HepG2 (cell line): ENCODE data around the gene C1QBP. TPM values are rescaled to one million over a fixed set of nuclear protein-coding genes. Genes with fewer than 3 reads are reported as not detected.
A peak's percentile ranks its signal among the peaks of the same experiment; 100 is the strongest.

Source experiments
- ATAC-seq: fragments of 200-7000 bp; cut with Tn5 transposase; 3 replicates; pipeline ENCODE4 v1.9.1; 2020; ENCODE audit warnings: mild to moderate bottlenecking, moderate library complexity
- BruUV-seq: library from RNA; stranded (reverse); fragments of 400-500 nt; replicated peaks from 2 replicates; lab custom pipeline; 2021; lab: Mats Ljungman, UMichigan
- CTCF ChIA-PET: fragments of 300-600 bp; formaldehyde crosslinking; extraction: SDS; loops from one replicate; lab custom pipeline; 2021; ENCODE audit warnings: low total read pairs, inconsistent platforms, low intra/inter-chr PET ratio; lab: Yijun Ruan, JAX
- POLR2A ChIA-PET: fragments of 350-600 bp; sonication (Branson Sonifier 250); formaldehyde crosslinking; loops from one replicate; lab custom pipeline; 2020; ENCODE audit warnings: antibody characterized with exemption, inconsistent platforms; lab: Yijun Ruan, JAX
- DNase-seq: peaks from one replicate; pipeline ENCODE4 v3.0.0-alpha.2; 2015; ENCODE audit warnings: low spot score
- FAIRE-seq: peaks from 3 replicates; lab custom pipeline; 2011; peaks lifted over from hg19 to GRCh38; lab: Jason Lieb, UNC
- H2AFZ ChIP-seq: one replicate; pipeline ENCODE4 v1.6.1; 2011; ENCODE audit warnings: low read length, inconsistent platforms
- H3K27ac ChIP-seq: fragments of 300-600 bp; 3 replicates; pipeline ENCODE4 v1.8.0; 2011; ENCODE audit warnings: mixed run types, mild to moderate bottlenecking, mixed read lengths, low read length, inconsistent platforms; ENCODE audit not compliant: insufficient read depth; ENCODE audit errors: extremely low read length
- H3K27me3 ChIP-seq, 2 experiments: fragments of 200-600 bp in 1 of 2; 2 replicates in 1 of 2; 3 replicates in 1 of 2; pipeline versions ENCODE4 v1.6.0 to v1.8.0; 2011; ENCODE audit warnings: low read length in 2 of 2, mild to moderate bottlenecking in 2 of 2, moderate library complexity in 2 of 2, inconsistent platforms in 1 of 2; ENCODE audit not compliant: insufficient read depth in 2 of 2, control insufficient read depth in 1 of 2
- H3K36me3 ChIP-seq, 2 experiments: fragments of 200-600 bp in 1 of 2; replicated peaks in 1 of 2; 2 replicates in 1 of 2; 3 replicates in 1 of 2; pipeline versions ENCODE4 v1.5.1 to v1.8.0; 2011; ENCODE audit warnings: low read length in 2 of 2, inconsistent platforms in 1 of 2; ENCODE audit not compliant: insufficient read depth in 2 of 2, control insufficient read depth in 1 of 2
- H3K4me1 ChIP-seq: 2 replicates; pipeline ENCODE4 v1.5.1; 2012; ENCODE audit warnings: low read length, inconsistent platforms; ENCODE audit not compliant: insufficient read depth
- H3K4me2 ChIP-seq: 2 replicates; pipeline ENCODE4 v1.6.0; 2011; ENCODE audit warnings: low read depth, low read length, inconsistent platforms
- H3K4me3 ChIP-seq, 3 experiments: fragments of 200-600 bp in 1 of 3; sonication (generic), shearing (Covaris generic) in 1 of 3; replicated peaks in 1 of 3; 2 replicates each; pipeline ENCODE4 v1.5.1; 2011 to 2016; ENCODE audit warnings: low read length in 3 of 3, inconsistent platforms in 2 of 3, low read depth in 2 of 3, mild to moderate bottlenecking in 2 of 3, control low read depth in 1 of 3, mixed read lengths in 1 of 3; ENCODE audit not compliant: insufficient read depth in 1 of 3
- H3K79me2 ChIP-seq: one replicate; pipeline ENCODE4 v1.6.1; 2011; ENCODE audit warnings: low read length, inconsistent platforms; ENCODE audit not compliant: insufficient read depth
- H3K9ac ChIP-seq: 2 replicates; pipeline ENCODE4 v1.6.0; 2011; ENCODE audit warnings: mild to moderate bottlenecking, low read depth, low read length, inconsistent platforms; ENCODE audit not compliant: insufficient read depth
- H3K9me3 ChIP-seq: 2 replicates; pipeline ENCODE4 v1.5.1; 2012; ENCODE audit warnings: mild to moderate bottlenecking, low read length
- H4K20me1 ChIP-seq: 2 replicates; pipeline ENCODE4 v1.6.0; 2011; ENCODE audit warnings: inconsistent platforms, mild to moderate bottlenecking, low read length, moderate library complexity; ENCODE audit not compliant: insufficient read depth
- HNRNPK ChIP-seq: fragments of 200-400 bp; formaldehyde crosslinking; IDR thresholded peaks from 2 replicates; pipeline ENCODE4 v1.6.1; 2018; ENCODE audit warnings: low read length, low read depth, moderate library complexity, mild to moderate bottlenecking; ENCODE audit not compliant: poor library complexity, severe bottlenecking
- RBFOX2 ChIP-seq: fragments of 200-400 bp; formaldehyde crosslinking; IDR thresholded peaks from 2 replicates; pipeline ENCODE4 v1.6.1; 2017; ENCODE audit warnings: low read depth, mild to moderate bottlenecking, low read length
- RFXANK ChIP-seq: IDR thresholded peaks from 2 replicates; pipeline ENCODE4 v1.6.1; 2016
- ZFP1 ChIP-seq: IDR thresholded peaks from 2 replicates; pipeline ENCODE4 v1.6.1; 2016
- ZMAT5 ChIP-seq: sonication (generic); formaldehyde crosslinking; IDR thresholded peaks from 2 replicates; pipeline ENCODE4 v1.5.0; 2020; ENCODE audit warnings: mild to moderate bottlenecking, low read depth, missing genetic modification reagents, borderline replicate concordance
- ZNF354B ChIP-seq: sonication (generic); formaldehyde crosslinking; IDR thresholded peaks from 2 replicates; pipeline ENCODE4 v1.8.0; 2022; ENCODE audit warnings: mild to moderate bottlenecking, missing genetic modification reagents
- ZNF616 ChIP-seq: sonication (generic); formaldehyde crosslinking; IDR thresholded peaks from 2 replicates; pipeline ENCODE4 v1.5.0; 2020; ENCODE audit warnings: low read depth, mild to moderate bottlenecking, missing genetic modification reagents
- ZNF709 ChIP-seq: sonication (generic); formaldehyde crosslinking; IDR thresholded peaks from 2 replicates; pipeline ENCODE4 v1.5.0; 2020; ENCODE audit warnings: mild to moderate bottlenecking, missing genetic modification reagents
- WGBS: methylation state at CpG from one replicate; pipeline ENCODE4 v1.1.6; 2017; ENCODE audit warnings: low lambda C conversion rate; 5-methylcytosine and 5-hydroxymethylcytosine counted together
- in situ Hi-C: cut with HindIII; loops from 2 replicates; pipeline ENCODE4 v1.10.0; 2017; ENCODE audit warnings: low pct_unique_long_range_greater_than_20kb; ENCODE audit not compliant: extremely low pct_ligation_motif_present
- intact Hi-C: fragments of 100-400 bp; cut with micrococcal nuclease; formaldehyde crosslinking; loops from one replicate; pipeline ENCODE4 v1.10.0; 2022; ENCODE audit not compliant: unreplicated experiment
- polyA plus RNA-seq, 8 experiments: library from polyadenylated mRNA; depleted of rRNA in 3 of 8; stranded (reverse) in 7 of 8; unstranded in 1 of 8; fragments of >200 nt; fragmentation: Illumina TruSeq in 4 of 8; extraction: Trizol in 4 of 8; gene quantifications; 2 replicates each; pipeline versions ENCODE4 v1.2.1 to v1.2.3, GENCODE V29; 2011 to 2016; ENCODE audit warnings: low read depth in 4 of 8, missing spikeins in 1 of 8, mixed read lengths in 1 of 8; ENCODE audit not compliant: insufficient read depth in 1 of 8
- total RNA-seq, 5 experiments: library from RNA; depleted of rRNA; stranded (reverse); fragments of >200 nt; fragmentation: Illumina TruSeq; extraction: Trizol; gene quantifications; 2 replicates each; pipeline ENCODE4 v1.2.3, GENCODE V29; 2016; ENCODE audit warnings: low read depth in 1 of 5
- TF ChIP-seq, protein P1 (sequence below): fragments of 450-650 bp; IDR thresholded peaks from 2 replicates; pipeline ENCODE4 v1.6.1; 2017; ENCODE audit warnings: mild to moderate bottlenecking

The C1QBP gene
- total and polyA plus RNA-seq, 2 of the 13 experiments (the other 11 are each of a cell fraction or from before 2014, with no cell fraction given): 219 to 680 TPM

- no peak for DNase-seq
- peaks cover 40% of the 10 kb centered on the region for H3K79me2 ChIP-seq
- TF ChIP-seq ZNF709 (CRISPR knock-in tag) (no peak), RFXANK (CRISPR knock-in tag) (no peak)
- no TSS peak for BruUV-seq
- H2AFZ ChIP-seq: peak overlapping the region; percentile 84
- POLR2A ChIA-PET: interaction anchor here (0.9 to 1.7 kb wide), 10 partner anchors 10 to 61 kb away, joined by 3 to 21 read pairs (median 5); partner anchors contain the start of genes DHX33, NUP88 and RPAIN
- H3K9ac ChIP-seq: peak overlapping the region; percentile 94
- H3K27me3 ChIP-seq: no peaks in the 10 kb centered on the region; a peak in 1 of 5 replicates
- peaks cover 18 to 39% of the 10 kb centered on the region in 2 experiments for H3K36me3 ChIP-seq
- H4K20me1 ChIP-seq: 0 out of 2 replicates have a peak, but pooled peaks cover 3% of the 10 kb centered on the region
- peak; percentile 12; the same call in 2 of the 3 replicates for ATAC-seq
- peak overlapping the region; percentile 84 for H3K27ac ChIP-seq
- WGBS: 55% methylated on average over 1 of the region's 1 CpG
- H3K4me1 ChIP-seq: peaks cover 29% of the 10 kb centered on the region
- intact Hi-C loops (loop anchor here (2.0 kb wide), 1 partner anchor 25 kb away; no protein-coding TSS in a partner anchor), in situ Hi-C loops (no loop called here)
- H3K9me3 ChIP-seq: no peaks in the 10 kb centered on the region
- CTCF ChIA-PET: interaction anchor here (1.2 to 1.8 kb wide), 3 partner anchors 25 to 190 kb away, joined by 3 to 8 read pairs (median 8); no protein-coding TSS in a partner anchor
- peak overlapping the region; percentile 70 for H3K4me2 ChIP-seq
- H3K4me3 ChIP-seq: peak overlapping the region; percentile 5 to 84 (median 34); a peak in 4 of 6 replicates
- FAIRE-seq: no peak
Measured at GRCh38 chr17:5439446-5439764, 450 bp upstream of the C1QBP start.

DNA sequence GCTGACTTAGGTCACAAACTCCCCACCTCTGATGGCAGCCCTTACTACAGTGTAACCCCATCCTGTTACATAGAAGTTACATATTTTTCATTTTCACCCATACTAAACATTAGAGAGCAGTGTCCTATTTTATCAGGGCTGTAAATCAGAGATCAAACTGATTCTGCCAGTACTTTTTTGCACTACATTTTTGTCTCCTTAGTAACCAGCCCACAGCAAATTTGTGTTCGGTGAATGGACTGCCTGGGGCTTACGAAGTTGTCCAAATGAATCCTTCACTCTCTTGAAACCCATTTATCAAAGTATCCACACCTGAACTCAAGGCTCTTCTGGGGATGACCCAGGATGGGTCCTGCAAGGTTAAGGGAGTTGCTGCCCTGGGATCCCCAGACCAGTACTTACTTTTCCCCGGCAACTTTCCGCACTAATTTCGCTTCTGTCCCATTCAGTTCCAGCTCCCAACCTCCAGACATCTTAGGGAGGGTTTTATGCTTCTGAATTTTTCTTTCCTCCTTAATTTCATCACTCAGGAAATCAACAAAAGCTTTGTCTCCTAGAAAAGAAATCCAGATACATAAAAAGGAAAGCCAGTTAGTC is 1.1 kb downstream of the C1QBP start:
- POLR2A ChIA-PET: interaction anchor here (1.7 kb wide), 1 partner anchor 27 kb away, joined by 15 read pairs; no protein-coding TSS in a partner anchor
- WGBS: 12% methylated on average over 5 of the region's 5 CpGs
- H3K9me3 ChIP-seq: no peaks in the 10 kb centered on the region
- peaks cover 3% of the 10 kb centered on the region; the same call in 1 of the 2 replicates for H4K20me1 ChIP-seq
- no peak for FAIRE-seq
- DNase-seq: no peak
- ATAC-seq: no peak
- CTCF ChIA-PET: interaction anchor here (1.2 kb wide), 1 partner anchor 18 kb away, joined by 3 read pairs; the partner anchor contains the start of gene NUP88
- H3K36me3 ChIP-seq: peaks cover 22 to 40% of the 10 kb centered on the region in 2 experiments
- no TSS peak for BruUV-seq
- peak overlapping the region; percentile 84 for H3K27ac ChIP-seq
- H3K27me3 ChIP-seq: no peaks in the 10 kb centered on the region; a peak in 1 of 5 replicates
- TF ChIP-seq ZNF616 (no peak), ZNF354B (no peak), ZFP1 (CRISPR knock-in tag) (no peak), RBFOX2 (peak; percentile 59), ZMAT5 (CRISPR knock-in tag) (no peak), HNRNPK (no peak)
- TF ChIP-seq, protein P1, sequence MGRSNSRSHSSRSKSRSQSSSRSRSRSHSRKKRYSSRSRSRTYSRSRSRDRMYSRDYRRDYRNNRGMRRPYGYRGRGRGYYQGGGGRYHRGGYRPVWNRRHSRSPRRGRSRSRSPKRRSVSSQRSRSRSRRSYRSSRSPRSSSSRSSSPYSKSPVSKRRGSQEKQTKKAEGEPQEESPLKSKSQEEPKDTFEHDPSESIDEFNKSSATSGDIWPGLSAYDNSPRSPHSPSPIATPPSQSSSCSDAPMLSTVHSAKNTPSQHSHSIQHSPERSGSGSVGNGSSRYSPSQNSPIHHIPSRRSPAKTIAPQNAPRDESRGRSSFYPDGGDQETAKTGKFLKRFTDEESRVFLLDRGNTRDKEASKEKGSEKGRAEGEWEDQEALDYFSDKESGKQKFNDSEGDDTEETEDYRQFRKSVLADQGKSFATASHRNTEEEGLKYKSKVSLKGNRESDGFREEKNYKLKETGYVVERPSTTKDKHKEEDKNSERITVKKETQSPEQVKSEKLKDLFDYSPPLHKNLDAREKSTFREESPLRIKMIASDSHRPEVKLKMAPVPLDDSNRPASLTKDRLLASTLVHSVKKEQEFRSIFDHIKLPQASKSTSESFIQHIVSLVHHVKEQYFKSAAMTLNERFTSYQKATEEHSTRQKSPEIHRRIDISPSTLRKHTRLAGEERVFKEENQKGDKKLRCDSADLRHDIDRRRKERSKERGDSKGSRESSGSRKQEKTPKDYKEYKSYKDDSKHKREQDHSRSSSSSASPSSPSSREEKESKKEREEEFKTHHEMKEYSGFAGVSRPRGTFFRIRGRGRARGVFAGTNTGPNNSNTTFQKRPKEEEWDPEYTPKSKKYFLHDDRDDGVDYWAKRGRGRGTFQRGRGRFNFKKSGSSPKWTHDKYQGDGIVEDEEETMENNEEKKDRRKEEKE: no peak
- in situ Hi-C loops: no loop called here
- peak overlapping the region; percentile 74 to 90 (median 84) for H3K4me3 ChIP-seq
- H3K4me1 ChIP-seq: peaks cover 29% of the 10 kb centered on the region
- H2AFZ ChIP-seq: no peak overlapping the region
- H3K79me2 ChIP-seq: peaks cover 42% of the 10 kb centered on the region
- H3K9ac ChIP-seq: peak overlapping the region; percentile 94
- H3K4me2 ChIP-seq: peak overlapping the region; percentile 72
- intact Hi-C loops: loop anchor here (2.0 kb wide), 1 partner anchor 27 kb away; no protein-coding TSS in a partner anchor
